ENCODE results near the gene UNC93B1.
A peak's percentile ranks its signal among the peaks of the same experiment; 100 is the strongest.

UNC93B1 gene, protein sequence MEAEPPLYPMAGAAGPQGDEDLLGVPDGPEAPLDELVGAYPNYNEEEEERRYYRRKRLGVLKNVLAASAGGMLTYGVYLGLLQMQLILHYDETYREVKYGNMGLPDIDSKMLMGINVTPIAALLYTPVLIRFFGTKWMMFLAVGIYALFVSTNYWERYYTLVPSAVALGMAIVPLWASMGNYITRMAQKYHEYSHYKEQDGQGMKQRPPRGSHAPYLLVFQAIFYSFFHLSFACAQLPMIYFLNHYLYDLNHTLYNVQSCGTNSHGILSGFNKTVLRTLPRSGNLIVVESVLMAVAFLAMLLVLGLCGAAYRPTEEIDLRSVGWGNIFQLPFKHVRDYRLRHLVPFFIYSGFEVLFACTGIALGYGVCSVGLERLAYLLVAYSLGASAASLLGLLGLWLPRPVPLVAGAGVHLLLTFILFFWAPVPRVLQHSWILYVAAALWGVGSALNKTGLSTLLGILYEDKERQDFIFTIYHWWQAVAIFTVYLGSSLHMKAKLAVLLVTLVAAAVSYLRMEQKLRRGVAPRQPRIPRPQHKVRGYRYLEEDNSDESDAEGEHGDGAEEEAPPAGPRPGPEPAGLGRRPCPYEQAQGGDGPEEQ

DNA sequence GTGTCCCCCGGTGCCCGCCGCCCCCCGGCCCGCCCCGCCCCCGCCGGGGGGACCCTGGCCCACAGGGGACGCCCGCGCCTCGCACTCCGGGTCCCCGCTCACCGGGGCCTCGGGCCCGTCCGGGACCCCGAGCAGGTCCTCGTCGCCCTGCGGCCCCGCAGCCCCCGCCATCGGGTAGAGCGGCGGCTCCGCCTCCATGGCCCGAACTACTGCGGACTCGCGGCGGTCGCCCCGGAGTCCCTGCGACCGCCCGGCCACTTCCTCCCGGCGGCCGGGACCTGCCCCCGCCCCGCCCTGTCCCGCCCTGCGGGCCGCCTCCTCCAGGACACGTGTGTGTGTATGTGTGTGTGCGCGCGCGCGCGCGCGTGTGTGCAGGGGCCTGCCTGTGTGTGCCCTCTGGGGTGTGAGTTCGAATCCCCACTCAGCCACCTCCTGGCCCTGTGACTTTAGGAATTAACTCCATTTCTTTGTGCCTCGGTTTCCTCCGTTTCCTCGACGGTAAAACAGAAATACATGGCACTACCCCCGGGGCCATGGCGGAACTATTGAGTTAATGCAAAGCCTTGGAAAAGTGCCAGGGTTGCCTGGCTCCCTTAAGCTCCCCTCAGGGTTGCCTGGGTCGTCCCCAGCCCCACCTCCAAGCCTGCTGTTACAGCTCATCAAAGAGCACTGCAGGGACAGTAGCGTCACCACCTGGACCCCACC lies at the start of gene UNC93B1:
Gene UNC93B1 (minus strand): TSS at position 252 of the 705 bp plus-strand sequence. CDS start 54 bp downstream, at position 198.
- H3K4me3 Mint-ChIP-seq = peak within 1 kb of the TSS; percentile 85 to 90
- H3K27me3 Mint-ChIP-seq = no peaks in the 10 kb centered on the region
- no peaks in the 10 kb centered on the region for H3K9me3 Mint-ChIP-seq
- peaks cover 29% of the 10 kb centered on the region for H3K4me1 Mint-ChIP-seq
- peak; percentile 74 to 85 for DNase-seq
- H3K27ac Mint-ChIP-seq = peak within 1 kb of the TSS; percentile 67 to 90
- ATAC-seq = peak; percentile 96

DNA sequence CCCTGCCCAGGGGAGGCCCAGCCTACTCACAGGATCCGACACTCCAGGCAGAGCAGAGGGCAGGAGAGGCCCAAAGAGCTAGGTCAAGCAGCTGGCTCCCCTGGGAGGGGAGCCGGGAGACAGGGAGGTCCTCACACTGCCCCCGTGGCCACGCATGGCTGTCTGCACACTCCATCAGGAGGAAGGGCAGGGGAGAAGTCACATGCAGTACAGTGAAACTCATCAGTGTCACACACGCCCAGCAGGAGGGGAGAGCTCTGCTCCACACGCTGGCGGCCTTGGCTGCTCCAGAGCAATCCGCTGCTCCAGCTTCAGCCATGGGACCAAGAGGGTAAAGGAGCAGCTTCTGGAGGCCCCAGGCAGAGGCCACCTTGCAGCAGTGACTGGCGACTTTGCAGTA lies 49.2 kb upstream of the UNC93B1 start:
- H3K4me1 Mint-ChIP-seq = no peaks in the 10 kb centered on the region
- H3K9me3 Mint-ChIP-seq = no peaks in the 10 kb centered on the region
- no peaks in the 10 kb centered on the region for H3K27me3 Mint-ChIP-seq
- no peak for ATAC-seq
- H3K4me3 Mint-ChIP-seq = no peak overlapping the region
- H3K27ac Mint-ChIP-seq = peak overlapping the region in 1 of 2 donors; percentile 39
- DNase-seq = no peak

DNA sequence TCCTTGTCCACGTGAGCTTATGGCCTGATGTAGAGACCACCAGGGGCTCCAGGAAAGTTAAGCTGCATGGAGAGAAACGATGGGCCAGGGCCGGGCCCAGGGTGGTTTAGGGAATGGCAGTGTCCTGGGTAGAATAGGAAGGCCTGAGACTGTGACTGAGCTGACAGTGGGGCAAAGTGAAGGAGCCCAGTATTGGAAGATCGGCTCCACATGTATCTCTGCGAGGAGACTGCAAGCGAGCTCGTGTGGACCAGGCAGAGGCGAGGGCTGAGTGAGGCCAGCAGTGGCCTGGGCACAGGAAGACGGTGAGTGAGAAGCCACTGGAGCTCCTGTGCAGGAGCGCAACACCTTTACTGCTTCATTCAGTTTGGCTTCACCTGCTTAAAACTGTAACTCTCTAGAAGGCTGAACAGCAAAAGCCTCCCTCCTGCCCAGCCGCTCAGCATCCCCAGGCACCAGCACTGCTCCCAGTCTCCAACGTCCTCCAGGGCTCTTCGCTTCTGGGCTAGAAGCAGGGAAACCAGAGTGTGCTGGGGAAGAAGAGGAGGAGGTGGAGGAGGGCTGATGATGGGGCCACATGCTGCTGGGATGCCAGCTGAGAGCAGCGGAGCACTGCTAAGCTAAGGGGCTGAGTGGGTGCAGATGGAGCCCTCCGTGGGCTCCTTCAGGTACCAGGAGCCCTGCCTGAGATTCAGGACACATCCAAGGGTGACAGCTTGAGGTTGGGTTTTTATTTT lies 48.4 kb upstream of the UNC93B1 start:
- Mint-ChIP-seq H3K27ac (no peak overlapping the region), H3K9me3 (no peaks in the 10 kb centered on the region), H3K4me3 (no peak overlapping the region), H3K4me1 (no peaks in the 10 kb centered on the region), H3K27me3 (no peaks in the 10 kb centered on the region)
- DNase-seq (no peak), ATAC-seq (no peak)

DNA sequence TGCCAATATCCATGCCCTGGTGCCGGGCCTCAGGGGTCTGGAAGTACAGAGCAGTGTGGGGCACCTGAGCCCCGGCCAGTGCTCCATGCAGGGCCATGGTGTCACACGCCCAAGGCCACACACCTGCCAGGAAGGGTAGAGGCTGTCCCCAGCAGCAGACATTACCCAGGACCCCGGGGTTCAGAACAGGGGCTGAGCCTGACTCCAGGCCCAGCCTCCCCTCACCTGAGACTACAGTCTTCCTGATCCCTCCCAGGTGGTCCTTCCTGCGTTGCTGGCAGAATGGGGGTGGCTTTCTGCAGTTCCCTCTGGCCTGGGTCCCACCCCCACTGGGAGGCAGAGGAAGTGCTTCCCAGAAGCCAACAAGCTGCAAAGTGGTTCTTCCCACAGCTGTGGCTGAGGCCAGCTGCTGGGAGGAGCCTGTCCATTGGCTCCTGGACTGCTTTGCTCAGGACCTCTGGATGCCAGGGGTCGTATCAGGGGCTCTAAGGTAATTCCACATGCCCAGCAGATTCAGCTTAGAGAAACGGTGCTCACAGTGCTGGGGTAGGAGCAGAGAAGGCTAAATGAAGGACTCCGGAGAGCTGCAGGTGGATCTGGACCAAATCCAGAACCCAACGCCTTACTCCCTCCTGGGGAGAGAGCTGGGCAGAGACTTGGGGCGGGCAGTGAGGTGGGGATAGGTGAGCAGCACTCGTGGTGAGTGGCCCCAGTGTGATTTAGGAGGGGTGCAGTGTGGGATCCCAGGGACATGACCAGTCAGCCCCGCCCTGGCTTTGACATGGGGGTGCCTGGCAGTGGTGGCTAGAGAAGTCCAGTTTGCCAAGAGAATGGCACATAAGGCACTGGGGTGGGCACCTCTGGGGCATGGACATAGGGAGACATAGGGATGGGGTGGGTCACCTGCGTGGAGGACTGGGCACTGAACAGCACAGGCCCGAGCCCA lies 47.6 kb upstream of the UNC93B1 start:
- no peaks in the 10 kb centered on the region for H3K27me3 Mint-ChIP-seq
- no peaks in the 10 kb centered on the region for H3K9me3 Mint-ChIP-seq
- H3K4me1 Mint-ChIP-seq = no peaks in the 10 kb centered on the region
- ATAC-seq = peak; percentile 13
- peak overlapping the region; percentile 0 to 59 for H3K27ac Mint-ChIP-seq
- no peak for DNase-seq
- H3K4me3 Mint-ChIP-seq = no peak overlapping the region

DNA sequence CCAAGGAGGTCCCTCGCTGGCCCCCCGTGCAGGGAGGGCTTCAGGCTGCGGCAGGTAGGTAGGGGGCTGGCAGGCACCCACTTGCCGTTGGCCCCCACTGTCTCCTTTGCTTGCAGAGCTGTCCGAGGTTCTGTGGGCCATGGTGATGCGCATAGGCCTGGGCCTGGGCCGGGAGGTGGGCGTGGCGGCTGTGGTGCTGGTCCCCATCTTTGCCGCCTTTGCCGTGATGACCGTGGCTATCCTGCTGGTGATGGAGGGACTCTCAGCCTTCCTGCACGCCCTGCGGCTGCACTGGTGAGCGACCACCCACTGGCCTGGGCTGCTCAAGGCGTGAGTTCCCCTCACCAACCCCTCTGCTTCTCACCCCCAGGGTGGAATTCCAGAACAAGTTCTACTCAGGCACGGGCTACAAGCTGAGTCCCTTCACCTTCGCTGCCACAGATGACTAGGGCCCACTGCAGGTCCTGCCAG lies 46.5 kb upstream of the UNC93B1 start:
- no peak for DNase-seq
- H3K4me1 Mint-ChIP-seq = no peaks in the 10 kb centered on the region
- no peak for ATAC-seq
- no peaks in the 10 kb centered on the region for H3K27me3 Mint-ChIP-seq
- H3K9me3 Mint-ChIP-seq = no peaks in the 10 kb centered on the region
- no peak overlapping the region for H3K4me3 Mint-ChIP-seq
- peak overlapping the region in 1 of 2 donors; percentile 71 for H3K27ac Mint-ChIP-seq

DNA sequence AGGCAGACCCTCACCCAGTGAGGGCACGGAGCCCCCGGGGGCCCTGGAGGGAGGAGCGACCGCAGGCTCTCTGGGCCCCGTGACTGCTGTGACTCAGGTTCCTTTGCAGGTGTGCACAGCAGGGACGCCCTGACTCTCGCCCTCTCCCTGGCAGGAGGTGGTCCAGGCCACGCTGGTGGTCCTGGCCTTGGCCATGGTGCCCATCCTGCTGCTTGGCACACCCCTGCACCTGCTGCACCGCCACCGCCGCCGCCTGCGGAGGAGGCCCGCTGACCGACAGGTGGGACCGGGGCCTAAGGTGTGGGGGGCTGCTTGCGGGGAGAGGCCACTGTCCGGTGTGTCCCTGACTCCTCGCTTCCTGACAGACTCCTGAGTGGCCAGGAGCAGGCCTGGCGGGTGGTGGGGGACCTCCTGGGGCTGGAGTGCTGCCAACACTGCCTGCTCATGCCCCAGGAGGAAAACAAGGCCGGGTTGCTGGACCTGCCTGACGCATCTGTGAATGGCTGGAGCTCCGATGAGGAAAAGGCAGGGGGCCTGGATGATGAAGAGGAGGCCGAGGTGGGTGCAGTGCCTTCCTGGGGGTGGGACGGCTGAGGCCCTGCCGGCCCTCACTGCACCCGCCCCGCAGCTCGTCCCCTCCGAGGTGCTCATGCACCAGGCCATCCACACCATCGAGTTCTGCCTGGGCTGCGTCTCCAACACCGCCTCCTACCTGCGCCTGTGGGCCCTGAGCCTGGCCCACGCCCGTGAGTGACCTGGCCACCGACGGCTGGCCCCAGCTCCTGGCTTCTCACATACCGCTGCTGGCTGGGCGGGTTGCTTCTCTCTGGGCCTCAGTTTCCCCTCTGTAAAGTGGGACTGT lies 45.8 kb upstream of the UNC93B1 start:
- Mint-ChIP-seq H3K27ac (peak overlapping the region in 1 of 2 donors; percentile 71), H3K27me3 (no peaks in the 10 kb centered on the region)
- ATAC-seq = peak; percentile 4

DNA sequence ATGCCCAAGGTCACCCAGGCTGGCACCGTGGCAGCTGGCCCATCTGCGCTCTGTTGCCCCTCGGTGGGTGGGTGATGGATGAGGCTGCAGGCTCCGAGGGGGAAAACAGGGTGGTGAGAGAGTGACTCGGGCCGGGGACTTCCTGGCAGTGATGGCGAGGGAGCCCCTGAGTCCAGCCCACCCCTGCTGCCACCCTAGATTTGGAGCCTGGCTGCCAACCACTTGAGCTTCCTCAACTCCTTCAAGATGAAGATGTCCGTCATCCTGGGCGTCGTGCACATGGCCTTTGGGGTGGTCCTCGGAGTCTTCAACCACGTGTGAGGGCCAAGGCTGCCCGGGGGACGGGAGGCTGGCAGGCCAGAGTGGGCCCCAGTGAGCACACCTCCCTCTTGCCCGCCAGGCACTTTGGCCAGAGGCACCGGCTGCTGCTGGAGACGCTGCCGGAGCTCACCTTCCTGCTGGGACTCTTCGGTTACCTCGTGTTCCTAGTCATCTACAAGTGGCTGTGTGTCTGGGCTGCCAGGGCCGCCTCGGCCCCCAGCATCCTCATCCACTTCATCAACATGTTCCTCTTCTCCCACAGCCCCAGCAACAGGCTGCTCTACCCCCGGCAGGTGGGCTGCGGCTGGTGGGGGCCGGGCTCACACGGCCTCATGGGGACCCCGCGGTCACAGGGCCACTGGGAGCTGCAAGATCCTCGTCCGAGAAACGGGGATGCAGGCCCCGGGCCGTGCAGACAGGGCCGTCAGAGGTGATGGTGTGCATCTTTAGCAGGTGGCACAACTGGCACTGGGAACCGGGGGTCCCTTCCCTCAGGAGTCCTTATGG lies 45.0 kb upstream of the UNC93B1 start:
- Mint-ChIP-seq H3K27me3 (no peaks in the 10 kb centered on the region), H3K4me1 (no peaks in the 10 kb centered on the region), H3K4me3 (no peak overlapping the region), H3K9me3 (no peaks in the 10 kb centered on the region), H3K27ac (peak overlapping the region in 1 of 2 donors; percentile 63)
- DNase-seq (no peak), ATAC-seq (no peak)

More for the DNA sequence above, 45.8 kb upstream of the UNC93B1 start:
- Mint-ChIP-seq H3K4me1 (no peaks in the 10 kb centered on the region), H3K4me3 (no peak overlapping the region), H3K9me3 (no peaks in the 10 kb centered on the region)
- DNase-seq = no peak

DNA sequence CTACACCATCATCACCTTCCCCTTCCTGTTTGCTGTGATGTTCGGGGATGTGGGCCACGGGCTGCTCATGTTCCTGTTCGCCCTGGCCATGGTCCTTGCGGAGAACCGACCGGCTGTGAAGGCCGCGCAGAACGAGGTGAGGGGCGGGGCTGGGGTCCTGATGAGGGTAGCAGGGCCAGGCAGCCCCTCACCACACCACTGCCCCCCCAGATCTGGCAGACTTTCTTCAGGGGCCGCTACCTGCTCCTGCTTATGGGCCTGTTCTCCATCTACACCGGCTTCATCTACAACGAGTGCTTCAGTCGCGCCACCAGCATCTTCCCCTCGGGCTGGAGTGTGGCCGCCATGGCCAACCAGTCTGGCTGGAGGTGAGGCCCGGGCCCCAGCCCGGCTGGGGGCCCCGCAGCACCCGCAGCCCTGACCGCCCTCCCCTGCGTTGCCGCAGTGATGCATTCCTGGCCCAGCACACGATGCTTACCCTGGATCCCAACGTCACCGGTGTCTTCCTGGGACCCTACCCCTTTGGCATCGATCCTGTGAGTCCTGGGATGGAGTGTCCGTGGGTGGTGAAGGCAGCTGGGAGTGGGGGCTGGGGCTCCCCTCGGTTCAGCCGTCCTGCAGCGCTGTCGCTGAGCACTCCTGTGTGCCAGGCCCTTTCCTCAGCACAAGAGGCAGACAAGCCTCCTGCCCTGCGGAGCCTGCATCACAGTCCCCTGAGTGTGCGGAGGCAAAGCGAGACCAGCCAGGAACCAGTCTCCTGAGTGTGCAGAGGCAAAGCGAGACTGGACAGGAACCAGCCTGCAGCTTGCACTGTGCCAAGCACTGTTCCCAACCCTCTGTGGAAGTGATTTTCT lies 43.8 kb upstream of the UNC93B1 start:
- Mint-ChIP-seq H3K4me3 (no peak overlapping the region), H3K27ac (peak overlapping the region; percentile 87 to 92), H3K27me3 (no peaks in the 10 kb centered on the region), H3K4me1 (no peaks in the 10 kb centered on the region), H3K9me3 (no peaks in the 10 kb centered on the region)
- ATAC-seq = no peak
- DNase-seq = no peak

DNA sequence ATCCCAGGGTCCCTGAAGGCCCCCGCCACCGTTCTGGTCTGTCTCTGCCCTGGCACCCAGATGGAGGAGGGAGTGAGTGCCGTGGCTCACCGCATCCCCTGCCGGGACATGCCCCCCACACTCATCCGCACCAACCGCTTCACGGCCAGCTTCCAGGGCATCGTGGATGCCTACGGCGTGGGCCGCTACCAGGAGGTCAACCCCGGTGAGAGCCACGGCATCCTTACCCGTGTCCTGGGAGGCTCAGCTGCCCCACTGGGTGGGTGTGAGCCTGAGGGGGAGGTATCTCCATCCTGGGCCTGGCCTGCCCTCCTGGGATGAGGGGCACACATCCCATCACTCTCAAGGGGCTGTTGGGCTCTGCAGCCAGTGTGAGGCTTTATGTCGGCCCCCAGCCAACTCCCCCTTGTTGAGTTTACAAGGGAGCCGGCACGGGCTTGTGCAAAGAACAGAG lies 41.0 kb upstream of the UNC93B1 start:
- H3K27me3 Mint-ChIP-seq = no peaks in the 10 kb centered on the region
- no peak for ATAC-seq
- H3K4me1 Mint-ChIP-seq = peaks cover 18% of the 10 kb centered on the region
- no peak overlapping the region for H3K4me3 Mint-ChIP-seq
- DNase-seq = no peak
- no peak overlapping the region for H3K27ac Mint-ChIP-seq
- no peaks in the 10 kb centered on the region for H3K9me3 Mint-ChIP-seq

DNA sequence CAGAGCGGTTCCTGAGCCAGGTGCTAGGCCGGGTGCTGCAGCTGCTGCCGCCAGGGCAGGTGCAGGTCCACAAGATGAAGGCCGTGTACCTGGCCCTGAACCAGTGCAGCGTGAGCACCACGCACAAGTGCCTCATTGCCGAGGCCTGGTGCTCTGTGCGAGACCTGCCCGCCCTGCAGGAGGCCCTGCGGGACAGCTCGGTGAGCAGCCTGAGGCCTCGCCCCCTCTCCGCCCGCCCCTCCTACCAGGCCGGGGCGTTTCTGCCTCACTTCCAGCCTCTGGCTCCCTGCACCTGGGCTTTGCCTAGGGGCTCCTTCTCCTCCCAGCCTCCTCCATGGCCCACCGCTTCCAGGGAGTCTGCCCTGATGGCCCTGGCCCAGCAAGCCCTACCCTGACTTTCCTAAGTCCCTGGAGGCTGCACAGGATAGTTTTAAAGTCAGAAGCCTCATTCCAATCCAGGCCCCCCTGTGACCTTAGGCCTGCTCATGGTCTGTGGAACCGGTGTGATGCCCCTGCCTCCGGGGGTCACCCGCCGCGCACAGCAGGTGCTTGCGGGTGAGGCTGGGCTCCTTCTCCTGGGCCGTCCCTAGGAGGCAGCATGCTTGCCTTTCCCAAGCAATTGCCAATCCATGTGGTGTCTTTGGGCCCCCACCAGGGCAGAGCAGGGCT lies 40.4 kb upstream of the UNC93B1 start:
- no peak for DNase-seq
- ATAC-seq = no peak
- H3K4me3 Mint-ChIP-seq = no peak overlapping the region
- no peaks in the 10 kb centered on the region for H3K9me3 Mint-ChIP-seq
- H3K27me3 Mint-ChIP-seq = no peaks in the 10 kb centered on the region
- H3K4me1 Mint-ChIP-seq = peaks cover 25% of the 10 kb centered on the region
- H3K27ac Mint-ChIP-seq = peak overlapping the region in 1 of 2 donors; percentile 33

DNA sequence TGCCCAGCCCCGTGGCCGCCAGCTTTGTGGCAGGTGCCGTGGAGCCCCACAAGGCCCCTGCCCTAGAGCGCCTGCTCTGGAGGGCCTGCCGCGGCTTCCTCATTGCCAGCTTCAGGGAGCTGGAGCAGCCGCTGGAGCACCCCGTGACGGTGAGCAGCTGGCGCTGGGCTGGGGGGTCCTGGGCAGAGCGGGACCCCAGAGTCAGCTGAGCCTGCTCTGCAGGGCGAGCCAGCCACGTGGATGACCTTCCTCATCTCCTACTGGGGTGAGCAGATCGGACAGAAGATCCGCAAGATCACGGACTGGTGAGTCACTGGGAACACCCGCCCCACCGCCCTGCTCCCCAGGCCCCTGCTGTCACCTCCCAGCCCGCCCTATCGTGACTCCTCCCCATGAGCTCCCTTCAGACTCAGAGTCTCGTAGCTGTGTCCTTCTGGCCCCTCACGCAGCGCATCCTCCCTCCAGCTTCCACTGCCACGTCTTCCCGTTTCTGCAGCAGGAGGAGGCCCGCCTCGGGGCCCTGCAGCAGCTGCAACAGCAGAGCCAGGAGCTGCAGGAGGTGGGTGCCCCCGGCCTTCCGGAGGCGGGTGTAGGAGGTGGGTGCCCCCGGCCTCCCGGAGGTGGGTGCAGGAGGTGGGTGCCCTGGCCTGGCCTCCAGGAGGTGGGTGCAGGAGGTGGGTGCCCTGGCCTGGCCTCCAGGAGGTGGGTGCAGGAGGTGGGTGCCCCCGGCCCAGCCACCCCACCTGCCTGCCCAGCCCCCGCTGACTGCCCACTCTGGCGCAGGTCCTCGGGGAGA lies 39.6 kb upstream of the UNC93B1 start:
- Mint-ChIP-seq H3K27me3 (no peaks in the 10 kb centered on the region), H3K27ac (no peak overlapping the region), H3K4me3 (no peak overlapping the region), H3K4me1 (peaks cover 28% of the 10 kb centered on the region), H3K9me3 (no peaks in the 10 kb centered on the region)
- ATAC-seq = no peak
- DNase-seq = no peak
